H1 (cell line): Measurements from ENCODE around the gene CDCP1. TPM values are rescaled to one million over a fixed set of nuclear protein-coding genes. Genes with fewer than 3 reads are reported as not detected.

Source experiments
- CTCF ChIA-PET: fragments of 300-600 bp; sonication (Branson Sonifier 250); formaldehyde crosslinking; loops from one replicate; lab custom pipeline; 2021; ENCODE audit not compliant: partially characterized antibody; lab: Charles Lee
- POLR2A ChIA-PET: fragments of 300-600 bp; sonication (Branson Sonifier 250); formaldehyde crosslinking; loops from one replicate; lab custom pipeline; 2021; ENCODE audit warnings: inconsistent platforms; ENCODE audit not compliant: partially characterized antibody; lab: Charles Lee
- DNase-seq, 2 experiments: peaks; one replicate each; pipeline versions ENCODE4 v3.0.0 to v3.0.0-alpha.2; 2010 to 2022; ENCODE audit warnings: low spot score in 2 of 2, low read depth in 1 of 2, mixed read lengths in 1 of 2
- FAIRE-seq: peaks from 2 replicates; lab custom pipeline; 2011; peaks lifted over from hg19 to GRCh38; lab: Jason Lieb, UNC
- H2AFZ ChIP-seq: 2 replicates; pipeline ENCODE4 v1.8.1; 2012; ENCODE audit warnings: low read length, inconsistent platforms
- H2AK5ac ChIP-seq: 2 replicates; pipeline ENCODE4 v1.6.1; 2013; ENCODE audit warnings: low read depth, low read length
- H2BK120ac ChIP-seq: replicated peaks from 2 replicates; pipeline ENCODE3; 2013; ENCODE audit warnings: low read depth, low read length, inconsistent platforms
- H2BK12ac ChIP-seq: 2 replicates; pipeline ENCODE4 v1.6.1; 2013; ENCODE audit warnings: low read depth, low read length
- H2BK15ac ChIP-seq: 2 replicates; pipeline ENCODE4 v1.6.1; 2013; ENCODE audit warnings: low read length
- H2BK20ac ChIP-seq: 2 replicates; pipeline ENCODE4 v1.6.1; 2013; ENCODE audit warnings: low read length
- H2BK5ac ChIP-seq: 2 replicates; pipeline ENCODE4 v1.6.1; 2013; ENCODE audit warnings: low read depth, low read length
- H3K14ac ChIP-seq: 2 replicates; pipeline ENCODE4 v1.6.1; 2013; ENCODE audit warnings: inconsistent platforms; ENCODE audit not compliant: insufficient read length
- H3K18ac ChIP-seq: 2 replicates; pipeline ENCODE4 v1.6.1; 2013; ENCODE audit warnings: low read length; ENCODE audit errors: extremely low read depth
- H3K23ac ChIP-seq: 2 replicates; pipeline ENCODE4 v1.6.1; 2013; ENCODE audit warnings: inconsistent platforms; ENCODE audit not compliant: insufficient read length
- H3K23me2 ChIP-seq: 2 replicates; pipeline ENCODE4 v1.6.1; 2013; ENCODE audit warnings: low read depth, low read length
- H3K27ac ChIP-seq: 2 replicates; pipeline ENCODE4 v1.6.1; 2011; ENCODE audit warnings: low read depth, low read length, inconsistent platforms
- H3K27me3 ChIP-seq, 4 experiments: replicated peaks in 1 of 4; 1 replicate in 1 of 4; 2 replicates in 3 of 4; pipeline versions ENCODE4 v1.6.1 to v1.8.1; 2011 to 2013; ENCODE audit warnings: low read length in 3 of 4, mild to moderate bottlenecking in 3 of 4, inconsistent platforms in 2 of 4, mixed read lengths in 2 of 4, moderate library complexity in 1 of 4; ENCODE audit not compliant: control insufficient read depth in 3 of 4, insufficient read depth in 3 of 4; ENCODE audit errors: extremely low read depth in 1 of 4
- H3K36me3 ChIP-seq, 4 experiments: 2 replicates each; pipeline versions ENCODE4 v1.6.1 to v1.8.1; 2011 to 2013; ENCODE audit warnings: mild to moderate bottlenecking in 4 of 4, low read length in 3 of 4, moderate library complexity in 2 of 4, control low read depth in 1 of 4, inconsistent platforms in 1 of 4; ENCODE audit not compliant: insufficient read depth in 4 of 4, control insufficient read depth in 2 of 4
- H3K4ac ChIP-seq: replicated peaks from 2 replicates; pipeline ENCODE3; 2013; ENCODE audit warnings: low read length, low read depth, mixed read lengths, inconsistent platforms; ENCODE audit not compliant: insufficient read length
- H3K4me1 ChIP-seq, 4 experiments: replicated peaks in 1 of 4; 1 replicate in 1 of 4; 2 replicates in 3 of 4; pipeline versions ENCODE4 v1.6.1 to v1.8.1; 2011 to 2013; ENCODE audit warnings: low read length in 3 of 4, inconsistent platforms in 2 of 4, mixed read lengths in 1 of 4; ENCODE audit not compliant: insufficient read depth in 4 of 4, control insufficient read depth in 3 of 4
- H3K4me2 ChIP-seq, 2 experiments: 2 replicates each; pipeline versions ENCODE4 v1.6.1 to v1.8.1; 2011 to 2013; ENCODE audit warnings: low read depth in 2 of 2, low read length in 2 of 2, control low read depth in 1 of 2, inconsistent platforms in 1 of 2, mild to moderate bottlenecking in 1 of 2; ENCODE audit not compliant: insufficient read depth in 1 of 2
- H3K4me3 ChIP-seq, 4 experiments: fragments of 200-600, 300-600 bp in 1 of 4; sonication (generic), shearing (Covaris generic), sonication (Bioruptor Twin) in 1 of 4; 2 replicates each; pipeline versions ENCODE4 v1.5.1 to v1.8.1; 2011 to 2016; ENCODE audit warnings: low read length in 4 of 4, low read depth in 3 of 4, control low read depth in 2 of 4, inconsistent platforms in 2 of 4, mild to moderate bottlenecking in 2 of 4, mixed read lengths in 1 of 4, moderate library complexity in 1 of 4; ENCODE audit not compliant: insufficient read depth in 2 of 4; ENCODE audit errors: extremely low read depth in 1 of 4
- H3K56ac ChIP-seq: replicated peaks from 2 replicates; pipeline ENCODE3; 2013; ENCODE audit warnings: low read depth, mild to moderate bottlenecking, mixed read lengths, low read length, inconsistent platforms; ENCODE audit not compliant: insufficient read length
- H3K79me1 ChIP-seq: 2 replicates; pipeline ENCODE4 v1.6.1; 2013; ENCODE audit warnings: low read depth, low read length, control low read depth
- H3K79me2 ChIP-seq, 2 experiments: 2 replicates each; pipeline versions ENCODE4 v1.6.1 to v1.8.1; 2012 to 2013; ENCODE audit warnings: low read length in 2 of 2, mild to moderate bottlenecking in 2 of 2, inconsistent platforms in 1 of 2; ENCODE audit not compliant: insufficient read depth in 2 of 2, control insufficient read depth in 1 of 2
- H3K9ac ChIP-seq, 4 experiments: replicated peaks in 1 of 4; 1 replicate in 1 of 4; 2 replicates in 3 of 4; pipeline versions ENCODE4 v1.6.1 to v1.8.1; 2011 to 2013; ENCODE audit warnings: low read depth in 3 of 4, low read length in 3 of 4, control low read depth in 2 of 4, mild to moderate bottlenecking in 2 of 4, moderate library complexity in 2 of 4, inconsistent platforms in 1 of 4; ENCODE audit errors: extremely low read depth in 1 of 4
- H3K9me3 ChIP-seq, 2 experiments: 2 replicates each; pipeline versions ENCODE4 v1.6.1 to v1.8.1; 2012 to 2013; ENCODE audit warnings: mild to moderate bottlenecking in 2 of 2, moderate library complexity in 2 of 2, control low read depth in 1 of 2, inconsistent platforms in 1 of 2, low read depth in 1 of 2, low read length in 1 of 2, mixed read lengths in 1 of 2; ENCODE audit not compliant: insufficient read depth in 2 of 2
- H4K20me1 ChIP-seq, 2 experiments: replicated peaks in 1 of 2; 2 replicates each; pipeline versions ENCODE3 to v1.8.1; 2011 to 2013; ENCODE audit warnings: inconsistent platforms in 2 of 2, low read length in 2 of 2, mild to moderate bottlenecking in 1 of 2; ENCODE audit not compliant: insufficient read depth in 2 of 2, control insufficient read depth in 1 of 2
- H4K5ac ChIP-seq: 2 replicates; pipeline ENCODE4 v1.6.1; 2013; ENCODE audit warnings: low read length, low read depth, mixed read lengths, inconsistent platforms; ENCODE audit not compliant: insufficient read length
- H4K8ac ChIP-seq: 2 replicates; pipeline ENCODE4 v1.8.0; 2013; ENCODE audit warnings: mild to moderate bottlenecking, moderate library complexity, low read length, inconsistent platforms; ENCODE audit not compliant: insufficient read depth; ENCODE audit errors: extremely low read depth
- H4K91ac ChIP-seq: replicated peaks from 2 replicates; pipeline ENCODE3; 2013; ENCODE audit warnings: low read length, mixed read lengths, inconsistent platforms; ENCODE audit not compliant: insufficient read length
- CBX8 ChIP-seq: fragments of 300-800, 300-1000 bp; sonication (generic); IDR thresholded peaks from 2 replicates; pipeline ENCODE4 v1.7.1; 2016; ENCODE audit warnings: low read depth, low read length, borderline replicate concordance
- CHD1 ChIP-seq: IDR thresholded peaks from 2 replicates; pipeline ENCODE4 v1.6.1; 2012; ENCODE audit warnings: low read depth, low read length, improper control_type of control experiment
- EZH2 ChIP-seq: fragments of 200-600 bp; sonication (generic); IDR thresholded peaks from 2 replicates; pipeline ENCODE4 v1.7.1; 2012; ENCODE audit warnings: low read depth, mild to moderate bottlenecking, moderate library complexity, low read length, inconsistent platforms; ENCODE audit not compliant: severe bottlenecking
- GABPA ChIP-seq: IDR thresholded peaks from 2 replicates; pipeline ENCODE4 v1.6.1; 2011; ENCODE audit warnings: mild to moderate bottlenecking, low read length, moderate library complexity, borderline replicate concordance; ENCODE audit not compliant: insufficient read depth
- JUN ChIP-seq: IDR thresholded peaks from 2 replicates; pipeline ENCODE4 v1.6.1; 2011; ENCODE audit warnings: low read depth, mild to moderate bottlenecking, improper control_type of control experiment, low read length
- KDM4A ChIP-seq: IDR thresholded peaks from one replicate; pipeline ENCODE4 v1.7.1; 2012; ENCODE audit warnings: low read depth, mild to moderate bottlenecking, moderate library complexity, low read length, inconsistent platforms; ENCODE audit not compliant: severe bottlenecking
- PHF8 ChIP-seq: fragments of 200-600 bp; sonication (generic); conservative IDR thresholded peaks from 2 replicates; pipeline ENCODE4 v1.7.1; 2012; ENCODE audit warnings: low read depth, mild to moderate bottlenecking, inconsistent platforms, low read length, moderate library complexity
- POLR2A ChIP-seq, 2 experiments: IDR thresholded peaks; 1 replicate in 1 of 2; 2 replicates in 1 of 2; pipeline ENCODE4 v1.6.1; 2011; ENCODE audit warnings: low read depth in 2 of 2, low read length in 2 of 2, mild to moderate bottlenecking in 2 of 2; ENCODE audit errors: control extremely low read depth in 1 of 2
- POU5F1 ChIP-seq: IDR thresholded peaks from 2 replicates; pipeline ENCODE4 v1.6.1; 2011; ENCODE audit warnings: low read depth, mild to moderate bottlenecking, low read length, moderate library complexity
- SRF ChIP-seq: IDR thresholded peaks from 2 replicates; pipeline ENCODE4 v1.6.1; 2011; ENCODE audit warnings: mild to moderate bottlenecking, low read depth, low read length, moderate library complexity
- TAF7 ChIP-seq: optimal IDR thresholded peaks from 2 replicates; pipeline ENCODE3; 2011; ENCODE audit warnings: low read depth, mild to moderate bottlenecking, inconsistent platforms, low read length, moderate library complexity, borderline replicate concordance
- TCF12 ChIP-seq: IDR thresholded peaks from 2 replicates; pipeline ENCODE4 v1.6.1; 2011; ENCODE audit warnings: low read depth, mild to moderate bottlenecking, low read length
- WGBS, 2 experiments: shearing (Covaris generic) in 1 of 2; methylation state at CpG; one replicate each; pipeline versions ENCODE4 v1.1.6 to v1.1.7; 2013 to 2015; ENCODE audit warnings: low lambda C conversion rate in 2 of 2, mixed read lengths in 2 of 2, inconsistent platforms in 1 of 2, low coverage in 1 of 2, missing lambda C conversion rate in 1 of 2; ENCODE audit not compliant: insufficient replicate concordance in 2 of 2, insufficient coverage in 1 of 2, insufficient read length in 1 of 2; ENCODE audit errors: extremely low coverage in 1 of 2, missing lambda C conversion rate in 1 of 2; 5-methylcytosine and 5-hydroxymethylcytosine counted together
- polyA plus RNA-seq, 7 experiments: library from polyadenylated mRNA; depleted of rRNA in 3 of 7; stranded (reverse) in 5 of 7; unstranded in 2 of 7; fragments of >200 nt in 5 of 7; fragments of 200-250 nt in 2 of 7; gene quantifications; 1 replicate in 5 of 7; 2 replicates in 1 of 7; 4 replicates in 1 of 7; pipeline versions ENCODE4 v1.2.1 to v1.2.3, GENCODE V29; 2011 to 2013; ENCODE audit warnings: missing spikeins in 2 of 7, mixed read lengths in 2 of 7
- total RNA-seq: library from RNA; stranded (reverse); fragmentation: NEBNext Ultra II Directional; extraction: Animal tissue kit (Norgen Biotek cat#: 25700); gene quantifications from 2 replicates; pipeline ENCODE4 v1.2.1, GENCODE V29; 2021
- TF ChIP-seq, protein P1 (sequence below): IDR thresholded peaks from 2 replicates; pipeline ENCODE4 v1.6.1; 2011; ENCODE audit warnings: low read length, improper control_type of control experiment
- TF ChIP-seq, protein P2 (sequence below): IDR thresholded peaks from 2 replicates; pipeline ENCODE4 v1.6.1; 2012; ENCODE audit warnings: inconsistent platforms

CDCP1 gene
- total and polyA plus RNA-seq, 2 of the 8 experiments (the other 6 are each of a cell fraction or from before 2014, with no cell fraction given): 10.0 to 23.3 TPM

DNA sequence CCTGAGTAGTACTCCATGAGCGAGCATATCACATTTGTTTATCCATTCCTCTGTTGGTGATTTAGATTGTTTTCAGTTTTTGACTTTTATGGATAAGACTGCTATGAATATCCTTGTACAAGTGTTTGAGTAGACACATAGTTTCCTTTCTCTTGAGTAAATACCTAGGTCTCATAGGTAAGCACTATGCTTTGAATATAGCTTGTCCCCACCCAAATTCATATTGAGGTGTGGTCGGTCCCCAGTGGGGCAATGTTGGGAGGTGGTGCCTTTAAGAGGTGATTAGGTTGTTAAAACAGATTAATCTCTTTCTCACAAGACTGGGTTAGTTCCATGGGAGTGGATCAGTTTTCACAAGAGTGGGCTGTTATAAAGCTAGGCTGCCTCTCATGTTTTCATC lies 42.8 kb downstream of the CDCP1 start:
- H2AFZ ChIP-seq: no peak overlapping the region
- H3K27me3 ChIP-seq: no peaks in the 10 kb centered on the region; a peak in 1 of 7 replicates
- no peaks in the 10 kb centered on the region for H3K79me1 ChIP-seq
- H3K23ac ChIP-seq: no peak overlapping the region
- H3K23me2 ChIP-seq: no peaks in the 10 kb centered on the region
- POLR2A ChIA-PET: no interaction called here
- no peak overlapping the region for H2BK5ac ChIP-seq
- H3K4me3 ChIP-seq: no peak overlapping the region
- no peak overlapping the region for H4K5ac ChIP-seq
- H3K79me2 ChIP-seq: no peaks in the 10 kb centered on the region
- no peak overlapping the region for H3K56ac ChIP-seq
- H3K4ac ChIP-seq: no peak overlapping the region
- no peak overlapping the region for H2BK20ac ChIP-seq
- CTCF ChIA-PET: interaction anchor here (1.0 to 1.2 kb wide), 2 partner anchors 51 to 106 kb away, joined by 3 read pairs; no protein-coding TSS in a partner anchor
- no peak overlapping the region for H2BK15ac ChIP-seq
- 93% methylated on average over 2 of the region's 2 CpGs; no CpG with 5 or more reads in 1 of the 2 experiments for WGBS, 2 experiments
- H4K91ac ChIP-seq: no peak overlapping the region
- no peak overlapping the region for H3K9ac ChIP-seq
- H4K20me1 ChIP-seq: no peaks in the 10 kb centered on the region
- no peak for FAIRE-seq
- no peak overlapping the region for H3K27ac ChIP-seq
- H4K8ac ChIP-seq: no peak overlapping the region
- no peak overlapping the region for H3K18ac ChIP-seq
- no peak overlapping the region for H3K14ac ChIP-seq
- no peak overlapping the region for H2BK12ac ChIP-seq
- no peak overlapping the region for H2BK120ac ChIP-seq
- no peak overlapping the region for H3K4me2 ChIP-seq
- H2AK5ac ChIP-seq: no peak overlapping the region
- H3K36me3 ChIP-seq: peaks cover 2 to 7% (median 3%) of the 10 kb centered on the region in 4 experiments; a peak in 4 of 8 replicates
- no peaks in the 10 kb centered on the region for H3K9me3 ChIP-seq
- no peaks in the 10 kb centered on the region for H3K4me1 ChIP-seq
- no peak for DNase-seq
- TF ChIP-seq SRF (no peak), PHF8 (no peak), TCF12 (no peak), EZH2 (no peak), TAF7 (no peak), CHD1 (no peak), POU5F1 (no peak), JUN (no peak), KDM4A (no peak), GABPA (no peak), POLR2A (IDR thresholded peaks at IDR 0.05; ENCODE audit: control extremely low read depth in 1 of 2, low read depth in 2 of 2, low read length in 2 of 2) (no peak), CBX8 (no peak)
- TF ChIP-seq, protein P1, sequence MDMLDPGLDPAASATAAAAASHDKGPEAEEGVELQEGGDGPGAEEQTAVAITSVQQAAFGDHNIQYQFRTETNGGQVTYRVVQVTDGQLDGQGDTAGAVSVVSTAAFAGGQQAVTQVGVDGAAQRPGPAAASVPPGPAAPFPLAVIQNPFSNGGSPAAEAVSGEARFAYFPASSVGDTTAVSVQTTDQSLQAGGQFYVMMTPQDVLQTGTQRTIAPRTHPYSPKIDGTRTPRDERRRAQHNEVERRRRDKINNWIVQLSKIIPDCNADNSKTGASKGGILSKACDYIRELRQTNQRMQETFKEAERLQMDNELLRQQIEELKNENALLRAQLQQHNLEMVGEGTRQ: no peak
- TF ChIP-seq, protein P2, sequence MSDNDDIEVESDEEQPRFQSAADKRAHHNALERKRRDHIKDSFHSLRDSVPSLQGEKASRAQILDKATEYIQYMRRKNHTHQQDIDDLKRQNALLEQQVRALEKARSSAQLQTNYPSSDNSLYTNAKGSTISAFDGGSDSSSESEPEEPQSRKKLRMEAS: no peak
